Common myeloid progenitor, CD34-positive (primary cell): Measurements from ENCODE around the gene KLF8.

ENCODE experiments used
- CTCF ChIA-PET: fragments of 350-600 bp; sonication (Branson Sonifier 250); formaldehyde crosslinking; loops from one replicate; lab custom pipeline; 2021; ENCODE audit warnings: antibody characterized with exemption; lab: Charles Lee
- POLR2A ChIA-PET: fragments of 350-600 bp; sonication (Branson Sonifier 250); formaldehyde crosslinking; loops from one replicate; lab custom pipeline; 2021; ENCODE audit warnings: antibody characterized with exemption; lab: Charles Lee
- DNase-seq, 3 donors: peaks; one replicate each; pipeline versions ENCODE4 v3.0.0 to v3.0.0-alpha.2; 2013
- H3K27ac ChIP-seq, 2 experiments: 1 replicate in 1 of 2; 2 replicates in 1 of 2; pipeline ENCODE4 v1.7.0; 2013; ENCODE audit warnings: inconsistent platforms in 2 of 2, low read length in 2 of 2, mild to moderate bottlenecking in 2 of 2, low read depth in 1 of 2, moderate library complexity in 1 of 2; ENCODE audit not compliant: severe bottlenecking in 2 of 2, insufficient read depth in 1 of 2, poor library complexity in 1 of 2
- H3K27me3 ChIP-seq, 5 experiments: replicated peaks in 2 of 5; 1 replicate in 3 of 5; 2 replicates in 2 of 5; pipeline versions ENCODE4 v1.6.1 to v1.7.0; 2013; ENCODE audit warnings: low read length in 4 of 5, mild to moderate bottlenecking in 2 of 5, moderate library complexity in 2 of 5, inconsistent platforms in 1 of 5; ENCODE audit not compliant: insufficient read depth in 5 of 5, control insufficient read depth in 4 of 5
- H3K36me3 ChIP-seq, 4 experiments: 1 replicate in 2 of 4; 2 replicates in 2 of 4; pipeline versions ENCODE4 v1.6.1 to v1.7.0; 2013; ENCODE audit warnings: low read length in 3 of 4, control low read depth in 1 of 4, mild to moderate bottlenecking in 1 of 4; ENCODE audit not compliant: control insufficient read depth in 4 of 4, insufficient read depth in 4 of 4
- H3K4me1 ChIP-seq, 4 experiments: 1 replicate in 3 of 4; 2 replicates in 1 of 4; pipeline versions ENCODE4 v1.6.1 to v1.7.1; 2013; ENCODE audit warnings: low read length in 3 of 4, mild to moderate bottlenecking in 3 of 4, control low read depth in 1 of 4, inconsistent platforms in 1 of 4, moderate library complexity in 1 of 4; ENCODE audit not compliant: control insufficient read depth in 4 of 4, insufficient read depth in 4 of 4; ENCODE audit errors: control extremely low read depth in 1 of 4
- H3K4me3 ChIP-seq, 7 experiments: 1 replicate in 4 of 7; 2 replicates in 3 of 7; pipeline versions ENCODE4 v1.5.1 to v1.7.0; 2013; ENCODE audit warnings: mild to moderate bottlenecking in 7 of 7, low read length in 6 of 7, moderate library complexity in 6 of 7, inconsistent platforms in 2 of 7, low read depth in 2 of 7, control low read depth in 1 of 7; ENCODE audit not compliant: insufficient read depth in 4 of 7, control insufficient read depth in 1 of 7; ENCODE audit errors: extremely low read depth in 1 of 7
- H3K9me3 ChIP-seq, 5 experiments: 1 replicate in 4 of 5; 2 replicates in 1 of 5; pipeline versions ENCODE4 v1.6.1 to v1.7.1; 2013; ENCODE audit warnings: low read length in 4 of 5, mild to moderate bottlenecking in 2 of 5, inconsistent platforms in 1 of 5, low read depth in 1 of 5, moderate library complexity in 1 of 5; ENCODE audit not compliant: control insufficient read depth in 4 of 5, insufficient read depth in 2 of 5; ENCODE audit errors: control extremely low read depth in 1 of 5
- WGBS: methylation state at CpG from one replicate; pipeline ENCODE4 v1.1.5; 2013; ENCODE audit not compliant: insufficient coverage; 5-methylcytosine and 5-hydroxymethylcytosine counted together

The KLF8 gene

DNA sequence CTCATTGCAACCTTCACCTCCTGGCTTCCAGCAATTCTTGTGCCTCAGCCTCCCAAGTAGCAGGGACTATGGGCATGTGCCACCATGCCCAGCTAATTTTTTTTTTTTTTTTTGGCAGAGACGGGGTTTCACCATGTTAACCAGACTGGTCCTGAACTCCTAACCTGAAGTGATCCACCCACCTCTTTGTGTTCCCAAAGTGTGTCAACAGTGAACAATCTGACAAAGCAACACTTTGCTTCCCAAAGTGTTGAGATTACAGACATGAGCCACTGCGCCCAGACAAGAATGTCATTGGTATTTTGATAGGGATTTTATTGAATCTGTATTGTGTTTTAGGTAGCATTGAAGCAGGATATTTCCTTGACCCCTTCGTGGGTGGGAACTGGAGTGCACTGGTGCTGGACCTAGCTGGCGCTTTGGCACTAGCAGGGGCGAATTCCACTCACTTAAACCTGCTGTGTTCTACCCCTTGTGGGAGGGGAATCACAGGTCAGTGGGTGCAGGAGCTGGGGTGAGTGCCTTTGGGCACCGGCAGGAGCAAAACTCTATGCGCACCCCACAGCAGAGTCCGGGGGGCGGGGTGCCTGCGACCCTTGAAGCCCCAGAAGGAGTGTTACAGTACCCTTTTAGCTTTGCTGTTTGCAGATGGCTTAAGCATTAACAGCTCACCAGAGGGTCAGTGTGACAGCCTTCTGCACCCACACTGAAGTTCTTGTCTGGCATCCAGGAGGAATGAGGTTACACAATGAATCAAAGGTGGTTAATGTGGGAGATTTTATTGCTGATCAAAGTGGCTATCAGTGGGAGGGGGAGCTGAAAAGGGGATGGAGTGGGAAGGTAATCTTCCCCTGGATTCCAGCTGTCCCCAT, 21.9 kb downstream of the KLF8 start:
- POLR2A ChIA-PET: no interaction called here
- 79% methylated on average over 10 of the region's 10 CpGs for WGBS

GRCh38 chrX:56268888-56269287, 36.7 kb downstream of the KLF8 start:
- ChIA-PET POLR2A (no interaction called here), CTCF (no interaction called here)
- DNase-seq: peak in 2 of 3 donors; percentile 1 to 10

More for the DNA sequence above, 21.9 kb downstream of the KLF8 start:
- Histone ChIP-seq H3K9me3 (no peaks in the 10 kb centered on the region), H3K36me3 (no peaks in the 10 kb centered on the region), H3K4me1 (no peaks in the 10 kb centered on the region), H3K4me3 (no peak overlapping the region), H3K27ac (no peak overlapping the region), H3K27me3 (peaks cover 0 to 2% (median 0%) of the 10 kb centered on the region in 5 experiments)
- CTCF ChIA-PET: no interaction called here
- DNase-seq: no peak

DNA sequence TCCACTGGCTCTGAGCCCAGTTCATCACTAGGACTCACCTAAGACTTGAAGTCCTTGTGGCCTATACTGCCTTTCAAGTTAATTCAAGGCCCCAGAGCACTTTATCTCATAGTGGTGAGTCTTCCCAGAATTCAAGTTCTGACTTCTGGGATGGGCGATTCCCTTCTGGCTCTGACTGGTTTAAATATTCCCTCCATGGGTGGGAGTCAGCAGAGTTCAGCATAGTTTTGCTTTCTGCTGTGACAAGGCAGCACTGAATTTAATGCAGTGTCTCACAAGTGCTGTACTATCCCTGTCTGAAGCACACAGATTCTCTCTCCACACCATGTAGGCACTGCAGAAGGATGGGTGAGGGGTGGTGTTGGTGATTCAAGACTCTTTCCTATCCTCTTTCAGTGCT, 46.5 kb downstream of the KLF8 start:
- H3K4me1 ChIP-seq: no peaks in the 10 kb centered on the region
- no CpG with 5 or more reads among the region's 1 CpG for WGBS
- no peaks in the 10 kb centered on the region for H3K9me3 ChIP-seq
- DNase-seq: no peak
- H3K36me3 ChIP-seq: no peaks in the 10 kb centered on the region
- ChIA-PET CTCF (no interaction called here), POLR2A (no interaction called here)
- H3K27me3 ChIP-seq: peaks cover 0 to 4% (median 0%) of the 10 kb centered on the region in 5 experiments
- no peak overlapping the region for H3K27ac ChIP-seq
- H3K4me3 ChIP-seq: no peak overlapping the region

More at GRCh38 chrX:56268888-56269287, 36.7 kb downstream of the KLF8 start:
- WGBS: no CpG with 5 or more reads among the region's 1 CpG
- H3K4me1 ChIP-seq: no peaks in the 10 kb centered on the region
- H3K27me3 ChIP-seq: no peaks in the 10 kb centered on the region
- H3K9me3 ChIP-seq: no peaks in the 10 kb centered on the region
- H3K36me3 ChIP-seq: no peaks in the 10 kb centered on the region
- H3K27ac ChIP-seq: no peak overlapping the region
- H3K4me3 ChIP-seq: no peak overlapping the region

GRCh38 chrX:56279863-56280262, 47.7 kb downstream of the KLF8 start:
- Histone ChIP-seq H3K4me3 (no peak overlapping the region), H3K36me3 (no peaks in the 10 kb centered on the region), H3K27me3 (peaks cover 0 to 6% (median 0%) of the 10 kb centered on the region in 5 experiments), H3K4me1 (no peaks in the 10 kb centered on the region), H3K9me3 (no peaks in the 10 kb centered on the region), H3K27ac (no peak overlapping the region)
- WGBS: 29% methylated on average over 1 of the region's 2 CpGs
- CTCF ChIA-PET: interaction anchor here (1.1 to 4.8 kb wide), 2 partner anchors 448 to 454 kb away, joined by 3 to 52 read pairs; partner anchors contain the start of gene NBDY
- peak; percentile 18 to 78 (median 57) for DNase-seq
- POLR2A ChIA-PET: no interaction called here

- H3K4me3 ChIP-seq: no peak overlapping the region
- DNase-seq: peak; percentile 17 to 53 (median 38)
- H3K27me3 ChIP-seq: peaks cover 0 to 6% (median 0%) of the 10 kb centered on the region in 5 experiments
- H3K4me1 ChIP-seq: no peaks in the 10 kb centered on the region
- no peaks in the 10 kb centered on the region for H3K36me3 ChIP-seq
- POLR2A ChIA-PET: no interaction called here
- CTCF ChIA-PET: interaction anchor here (1.1 to 4.8 kb wide), 4 partner anchors 9 to 453 kb away, joined by 3 to 52 read pairs (median 4); partner anchors contain the start of gene NBDY
- no peaks in the 10 kb centered on the region for H3K9me3 ChIP-seq
- H3K27ac ChIP-seq: no peak overlapping the region
These were observed 49.6 kb downstream of the KLF8 start for GRCh38 chrX:56281789-56282188.

GRCh38 chrX:56284269-56284668, 52.1 kb downstream of the KLF8 start:
- WGBS: 89% methylated on average over 12 of the region's 13 CpGs
- CTCF ChIA-PET: no interaction called here
- Histone ChIP-seq H3K9me3 (peaks cover 0 to 4% (median 0%) of the 10 kb centered on the region in 5 experiments), H3K27ac (no peak overlapping the region), H3K4me3 (no peak overlapping the region), H3K4me1 (no peaks in the 10 kb centered on the region), H3K36me3 (no peaks in the 10 kb centered on the region), H3K27me3 (peaks cover 0 to 2% (median 0%) of the 10 kb centered on the region in 5 experiments)
- POLR2A ChIA-PET: no interaction called here
- no peak for DNase-seq

- CTCF ChIA-PET: no interaction called here
- POLR2A ChIA-PET: no interaction called here
- H3K9me3 ChIP-seq: peaks cover 0 to 7% (median 0%) of the 10 kb centered on the region in 5 experiments
- H3K27me3 ChIP-seq: peaks cover 0 to 2% (median 0%) of the 10 kb centered on the region in 5 experiments
- H3K4me1 ChIP-seq: no peaks in the 10 kb centered on the region
- no peaks in the 10 kb centered on the region for H3K36me3 ChIP-seq
- no peak overlapping the region for H3K27ac ChIP-seq
- no peak for DNase-seq
- H3K4me3 ChIP-seq: no peak overlapping the region
- WGBS: 83% methylated on average over 1 of the region's 2 CpGs
These were observed 56.5 kb downstream of the KLF8 start for GRCh38 chrX:56288608-56289007.
